K562 treated with DMSO at 1 percent for 4 hours (cell line): Measurements from ENCODE around the gene DNAH17. TPM values are rescaled to one million over a fixed set of nuclear protein-coding genes. Genes with fewer than 3 reads are reported as not detected.

Experiments
- total RNA-seq: library from RNA; unstranded; fragments of 300-600 nt; gene quantifications from 2 replicates; pipeline ENCODE4 v1.2.3, GENCODE V29; 2022; ENCODE audit not compliant: insufficient read depth

Gene DNAH17
- not detected in 2 replicates for total RNA-seq

GRCh38 chr17:78577296-78577695, at the start of gene DNAH17:
Gene DNAH17 (minus strand): TSS chr17:78577396. CDS start chr17:78575057, 2,339 bp downstream.

GRCh38 chr17:78378225-78379130, 198.7 kb downstream of the DNAH17 start, which contains the start of gene PGS1:
Gene PGS1 (plus strand): TSS chr17:78378649. CDS start chr17:78378666, 17 bp downstream.

Other genes with a start within 250 kb of the DNAH17 start
- gene SOCS3, start 217.3 kb downstream of the DNAH17 start, total RNA-seq: 8.5 and 13.2 TPM in 2 replicates
- gene PGS1, start 198.7 kb downstream of the DNAH17 start, total RNA-seq: 26.9 and 36.2 TPM in 2 replicates
- 20.7 and 32.8 TPM in 2 replicates for gene CYTH1, start 204.9 kb upstream of the DNAH17 start, total RNA-seq